ENCODE measurements around the gene DALRD3.

- TF ChIP-seq NANOG (IDR thresholded peaks at IDR 0.05; ENCODE audit: borderline replicate concordance): no peak
- TF ChIP-seq EZH2 (IDR thresholded peaks at IDR 0.05; ENCODE audit: low read depth, unreplicated experiment): no peak
- no peak for TF ChIP-seq CREB1 (CRISPR knock-in tag; IDR thresholded peaks at IDR 0.05; ENCODE audit: low read depth)
- TF ChIP-seq EZH2phosphoT487 (IDR thresholded peaks at IDR 0.05; ENCODE audit: unreplicated experiment): no peak
- no peak for TF ChIP-seq CTCF (conservative IDR thresholded peaks at IDR 0.05; ENCODE audit: low read depth in 2 of 2)
- no peak for TF ChIP-seq JUNB (IDR thresholded peaks at IDR 0.05; ENCODE audit: unreplicated experiment)
- no peak for TF ChIP-seq REST (IDR thresholded peaks at IDR 0.05; ENCODE audit: unreplicated experiment)
Measured at GRCh38 chr3:48990636-48991469, 27.5 kb downstream of the DALRD3 start.

Data from GM23338 (cell line).